Measurements from ENCODE around the gene SPIN1.

GRCh38 chr9:88379352-88379751 is 8.9 kb upstream of the SPIN1 start:
- TF ChIP-seq CTCF (conservative IDR thresholded peaks at IDR 0.05; ENCODE audit: low read depth, low read length) (no peak), EZH2 (IDR thresholded peaks at IDR 0.05; ENCODE audit: low read length, unreplicated experiment) (no peak), EZH2phosphoT487 (IDR thresholded peaks at IDR 0.05; ENCODE audit: borderline replicate concordance, low read length) (no peak)
